Gastroesophageal sphincter (tissue), 3 donors: ENCODE data around the gene UST.

Experiments used
- CTCF ChIP-seq, 4 experiments: fragments of 200-600 bp in 2 of 4; fragments of 450-650 bp in 2 of 4; sonication (generic) in 1 of 4; IDR thresholded peaks; one replicate each; pipeline ENCODE4 v1.5.1; 2017 to 2019; ENCODE audit warnings: antibody characterized with exemption in 4 of 4, mild to moderate bottlenecking in 2 of 4, moderate library complexity in 2 of 4
- EP300 ChIP-seq: sonication (generic); formaldehyde crosslinking; IDR thresholded peaks from one replicate; pipeline ENCODE4 v1.6.1; 2017; ENCODE audit warnings: antibody characterized with exemption, mild to moderate bottlenecking
- POLR2A ChIP-seq, 2 donors: fragments of 450-650 bp; IDR thresholded peaks; one replicate each; pipeline ENCODE4 v1.6.1; 2017; ENCODE audit warnings: antibody characterized with exemption in 2 of 2, mild to moderate bottlenecking in 2 of 2, moderate library complexity in 1 of 2

DNA sequence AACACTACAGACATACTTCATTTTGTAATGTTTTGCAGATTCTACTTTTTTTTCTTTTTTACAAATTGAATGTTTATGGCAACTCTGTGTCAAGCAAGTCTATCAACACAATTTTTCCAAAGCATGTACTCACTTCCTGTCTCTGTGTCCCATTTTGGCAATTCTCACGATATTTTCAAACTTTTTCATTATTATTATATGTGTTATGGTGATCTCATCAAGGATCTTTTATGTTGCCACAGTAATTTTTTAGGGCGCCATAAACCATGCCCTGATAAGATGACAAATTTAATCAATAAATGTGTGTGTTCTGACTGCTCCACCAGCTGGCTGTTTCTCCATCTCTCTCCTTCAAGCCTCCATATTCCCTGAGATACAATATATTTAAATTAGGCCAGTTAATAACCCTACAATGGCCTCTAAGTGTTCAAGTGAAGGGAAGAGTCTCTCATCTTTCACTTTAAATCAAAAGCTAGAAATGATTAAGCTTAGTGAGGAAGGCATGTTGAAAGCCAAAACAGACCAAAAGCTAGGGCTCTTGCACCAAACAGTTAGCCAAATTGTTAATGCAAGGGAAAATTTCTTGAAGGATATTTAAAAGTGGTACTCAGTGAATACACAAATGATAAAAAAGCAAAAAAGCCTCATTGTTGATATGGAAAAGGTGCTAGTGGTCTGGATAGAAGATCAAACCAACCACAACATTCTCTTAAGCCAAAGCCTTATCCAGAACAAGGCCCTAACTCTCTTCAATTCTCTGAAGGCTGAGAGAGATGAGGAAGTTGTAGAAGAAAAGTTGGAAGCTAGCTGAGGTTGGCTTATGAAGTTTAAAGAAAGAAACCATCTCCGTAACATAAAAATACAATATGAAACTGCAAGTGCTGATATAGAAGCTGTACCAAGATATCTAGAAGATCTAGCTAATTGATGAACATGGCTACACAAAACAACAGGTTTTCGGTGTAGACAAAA is 376.3 kb downstream of the UST start:
- TF ChIP-seq CTCF (IDR thresholded peaks at IDR 0.05) (no peak), EP300 (no peak), POLR2A (IDR thresholded peaks at IDR 0.05) (no peak)
